HepG2 (cell line): Measurements from ENCODE around the gene CELF4. TPM values are rescaled to one million over a fixed set of nuclear protein-coding genes. Genes with fewer than 3 reads are reported as not detected.

Source experiments
- ATAC-seq: fragments of 200-7000 bp; cut with Tn5 transposase; 3 replicates; pipeline ENCODE4 v1.9.1; 2020; ENCODE audit warnings: mild to moderate bottlenecking, moderate library complexity
- BruUV-seq: library from RNA; stranded (reverse); fragments of 400-500 nt; replicated peaks from 2 replicates; lab custom pipeline; 2021; lab: Mats Ljungman, UMichigan
- CTCF ChIA-PET: fragments of 300-600 bp; formaldehyde crosslinking; extraction: SDS; loops from one replicate; lab custom pipeline; 2021; ENCODE audit warnings: low total read pairs, inconsistent platforms, low intra/inter-chr PET ratio; lab: Yijun Ruan, JAX
- POLR2A ChIA-PET: fragments of 350-600 bp; sonication (Branson Sonifier 250); formaldehyde crosslinking; loops from one replicate; lab custom pipeline; 2020; ENCODE audit warnings: antibody characterized with exemption, inconsistent platforms; lab: Yijun Ruan, JAX
- DNase-seq: peaks from one replicate; pipeline ENCODE4 v3.0.0-alpha.2; 2015; ENCODE audit warnings: low spot score
- FAIRE-seq: peaks from 3 replicates; lab custom pipeline; 2011; peaks lifted over from hg19 to GRCh38; lab: Jason Lieb, UNC
- H2AFZ ChIP-seq: one replicate; pipeline ENCODE4 v1.6.1; 2011; ENCODE audit warnings: low read length, inconsistent platforms
- H3K27ac ChIP-seq: fragments of 300-600 bp; 3 replicates; pipeline ENCODE4 v1.8.0; 2011; ENCODE audit warnings: mixed run types, mild to moderate bottlenecking, mixed read lengths, low read length, inconsistent platforms; ENCODE audit not compliant: insufficient read depth; ENCODE audit errors: extremely low read length
- H3K27me3 ChIP-seq, 2 experiments: fragments of 200-600 bp in 1 of 2; 2 replicates in 1 of 2; 3 replicates in 1 of 2; pipeline versions ENCODE4 v1.6.0 to v1.8.0; 2011; ENCODE audit warnings: low read length in 2 of 2, mild to moderate bottlenecking in 2 of 2, moderate library complexity in 2 of 2, inconsistent platforms in 1 of 2; ENCODE audit not compliant: insufficient read depth in 2 of 2, control insufficient read depth in 1 of 2
- H3K36me3 ChIP-seq, 2 experiments: fragments of 200-600 bp in 1 of 2; replicated peaks in 1 of 2; 2 replicates in 1 of 2; 3 replicates in 1 of 2; pipeline versions ENCODE4 v1.5.1 to v1.8.0; 2011; ENCODE audit warnings: low read length in 2 of 2, inconsistent platforms in 1 of 2; ENCODE audit not compliant: insufficient read depth in 2 of 2, control insufficient read depth in 1 of 2
- H3K4me1 ChIP-seq: 2 replicates; pipeline ENCODE4 v1.5.1; 2012; ENCODE audit warnings: low read length, inconsistent platforms; ENCODE audit not compliant: insufficient read depth
- H3K4me2 ChIP-seq: 2 replicates; pipeline ENCODE4 v1.6.0; 2011; ENCODE audit warnings: low read depth, low read length, inconsistent platforms
- H3K4me3 ChIP-seq, 3 experiments: fragments of 200-600 bp in 1 of 3; sonication (generic), shearing (Covaris generic) in 1 of 3; replicated peaks in 1 of 3; 2 replicates each; pipeline ENCODE4 v1.5.1; 2011 to 2016; ENCODE audit warnings: low read length in 3 of 3, inconsistent platforms in 2 of 3, low read depth in 2 of 3, mild to moderate bottlenecking in 2 of 3, control low read depth in 1 of 3, mixed read lengths in 1 of 3; ENCODE audit not compliant: insufficient read depth in 1 of 3
- H3K79me2 ChIP-seq: one replicate; pipeline ENCODE4 v1.6.1; 2011; ENCODE audit warnings: low read length, inconsistent platforms; ENCODE audit not compliant: insufficient read depth
- H3K9ac ChIP-seq: 2 replicates; pipeline ENCODE4 v1.6.0; 2011; ENCODE audit warnings: mild to moderate bottlenecking, low read depth, low read length, inconsistent platforms; ENCODE audit not compliant: insufficient read depth
- H3K9me3 ChIP-seq: 2 replicates; pipeline ENCODE4 v1.5.1; 2012; ENCODE audit warnings: mild to moderate bottlenecking, low read length
- H4K20me1 ChIP-seq: 2 replicates; pipeline ENCODE4 v1.6.0; 2011; ENCODE audit warnings: inconsistent platforms, mild to moderate bottlenecking, low read length, moderate library complexity; ENCODE audit not compliant: insufficient read depth
- ATRX ChIP-seq: sonication (generic); formaldehyde crosslinking; IDR thresholded peaks from 2 replicates; pipeline ENCODE4 v1.4.0; 2020; ENCODE audit warnings: missing genetic modification reagents, borderline replicate concordance
- HNRNPK ChIP-seq: fragments of 200-400 bp; formaldehyde crosslinking; IDR thresholded peaks from 2 replicates; pipeline ENCODE4 v1.6.1; 2018; ENCODE audit warnings: low read length, low read depth, moderate library complexity, mild to moderate bottlenecking; ENCODE audit not compliant: poor library complexity, severe bottlenecking
- RARA ChIP-seq: IDR thresholded peaks from 2 replicates; pipeline ENCODE4 v1.6.1; 2016; ENCODE audit warnings: missing genetic modification reagents, missing compliant biosample characterization
- TGIF2 ChIP-seq: IDR thresholded peaks from 2 replicates; pipeline ENCODE4 v1.6.1; 2016; ENCODE audit warnings: control low read depth, missing compliant biosample characterization
- ZNF350 ChIP-seq: sonication (generic); formaldehyde crosslinking; IDR thresholded peaks from 2 replicates; pipeline ENCODE4 v1.4.0; 2020; ENCODE audit warnings: mild to moderate bottlenecking, low read depth, missing genetic modification reagents, borderline replicate concordance
- ZNF552 ChIP-seq: sonication (generic); formaldehyde crosslinking; IDR thresholded peaks from 2 replicates; pipeline ENCODE4 v1.9.0; 2022; ENCODE audit warnings: missing genetic modification reagents, mild to moderate bottlenecking, borderline replicate concordance
- ZNF580 ChIP-seq: IDR thresholded peaks from 2 replicates; pipeline ENCODE4 v1.6.1; 2016; ENCODE audit warnings: low read depth, borderline replicate concordance
- ZNF607 ChIP-seq: sonication (generic); formaldehyde crosslinking; IDR thresholded peaks from 2 replicates; pipeline ENCODE4 v1.5.1; 2020; ENCODE audit warnings: missing genetic modification reagents, mild to moderate bottlenecking, borderline replicate concordance
- WGBS: methylation state at CpG from one replicate; pipeline ENCODE4 v1.1.6; 2017; ENCODE audit warnings: low lambda C conversion rate; 5-methylcytosine and 5-hydroxymethylcytosine counted together
- in situ Hi-C: cut with HindIII; loops from 2 replicates; pipeline ENCODE4 v1.10.0; 2017; ENCODE audit warnings: low pct_unique_long_range_greater_than_20kb; ENCODE audit not compliant: extremely low pct_ligation_motif_present
- intact Hi-C: fragments of 100-400 bp; cut with micrococcal nuclease; formaldehyde crosslinking; loops from one replicate; pipeline ENCODE4 v1.10.0; 2022; ENCODE audit not compliant: unreplicated experiment
- polyA plus RNA-seq, 8 experiments: library from polyadenylated mRNA; depleted of rRNA in 3 of 8; stranded (reverse) in 7 of 8; unstranded in 1 of 8; fragments of >200 nt; fragmentation: Illumina TruSeq in 4 of 8; extraction: Trizol in 4 of 8; gene quantifications; 2 replicates each; pipeline versions ENCODE4 v1.2.1 to v1.2.3, GENCODE V29; 2011 to 2016; ENCODE audit warnings: low read depth in 4 of 8, missing spikeins in 1 of 8, mixed read lengths in 1 of 8; ENCODE audit not compliant: insufficient read depth in 1 of 8
- total RNA-seq, 5 experiments: library from RNA; depleted of rRNA; stranded (reverse); fragments of >200 nt; fragmentation: Illumina TruSeq; extraction: Trizol; gene quantifications; 2 replicates each; pipeline ENCODE4 v1.2.3, GENCODE V29; 2016; ENCODE audit warnings: low read depth in 1 of 5

The CELF4 gene
- total and polyA plus RNA-seq, 2 of the 13 experiments (the other 11 are each of a cell fraction or from before 2014, with no cell fraction given) = not detected

GRCh38 chr18:37400802-37401201 lies 164.8 kb downstream of the CELF4 start:
- no peak overlapping the region for H2AFZ ChIP-seq
- no peaks in the 10 kb centered on the region for H4K20me1 ChIP-seq
- no peak overlapping the region for H3K4me3 ChIP-seq
- intact Hi-C loops = no loop called here
- no peak overlapping the region for H3K4me2 ChIP-seq
- no peak overlapping the region for H3K9ac ChIP-seq
- H3K79me2 ChIP-seq = no peaks in the 10 kb centered on the region
- TF ChIP-seq ZNF607 (CRISPR knock-in tag) = no peak
- no peak for TF ChIP-seq HNRNPK
- TF ChIP-seq ZNF552 (CRISPR knock-in tag) = no peak
- TF ChIP-seq ZNF580 (CRISPR knock-in tag) = no peak
- no peak for TF ChIP-seq ZNF350 (CRISPR knock-in tag)
- TF ChIP-seq TGIF2 (CRISPR knock-in tag) = no peak
- no peak for TF ChIP-seq ATRX (CRISPR knock-in tag)
- no peak for TF ChIP-seq RARA (CRISPR knock-in tag)
- no peak for DNase-seq
- 4% methylated on average over 4 of the region's 4 CpGs for WGBS
- ATAC-seq = no peak
- peaks cover 2 to 24% of the 10 kb centered on the region in 2 experiments; a peak in 1 of 5 replicates for H3K27me3 ChIP-seq
- no peak for FAIRE-seq
- no peak overlapping the region for H3K27ac ChIP-seq
- H3K9me3 ChIP-seq = no peaks in the 10 kb centered on the region
- CTCF ChIA-PET = no interaction called here
- no peaks in the 10 kb centered on the region for H3K36me3 ChIP-seq
- BruUV-seq = no TSS peak
- POLR2A ChIA-PET = no interaction called here
- in situ Hi-C loops = no loop called here
- no peaks in the 10 kb centered on the region for H3K4me1 ChIP-seq
